Measurements from ENCODE around the gene TRPM2.
A peak's percentile ranks its signal among the peaks of the same experiment; 100 is the strongest.
"Not testable (repeated sequence)": the region's sequence is repeated elsewhere in the genome, so short reads cannot be mapped to it uniquely, and the experiment has no call there.

TRPM2 gene

GRCh38 chr21:44352253-44352860, 1.1 kb upstream of the TRPM2 start:
- Mint-ChIP-seq H3K4me3 (peak overlapping the region; percentile 77), H3K4me1 (ENCODE audit: low read depth) (peaks cover 51% of the 10 kb centered on the region), H3K27ac (no peak overlapping the region), H3K36me3 (peaks cover 3% of the 10 kb centered on the region), H3K9me3 (ENCODE audit: low read depth) (no peaks in the 10 kb centered on the region), H3K27me3 (no peaks in the 10 kb centered on the region)

DNA sequence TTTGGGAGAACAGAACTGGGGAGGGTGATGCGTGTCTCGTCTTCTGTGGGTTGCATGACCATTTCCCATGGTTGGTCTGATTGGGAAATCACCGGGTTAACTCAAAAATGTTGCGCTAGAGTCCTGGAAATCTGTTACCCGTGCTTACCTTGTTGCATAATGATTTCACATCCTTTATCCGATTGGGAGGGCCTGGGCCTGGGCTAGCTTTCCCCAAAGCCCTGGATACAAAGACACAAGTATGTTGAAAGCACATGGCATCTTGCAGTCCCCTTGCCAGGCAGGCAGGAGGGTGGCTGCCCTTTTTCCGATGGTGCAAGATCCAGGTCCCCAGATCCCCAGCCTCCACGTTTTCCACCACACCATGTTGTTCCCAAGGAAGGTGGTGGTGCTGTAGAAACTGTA, 582 bp downstream of the TRPM2 start:
- Mint-ChIP-seq H3K27ac (peak overlapping the region; percentile 84), H3K4me1 (ENCODE audit: low read depth) (peaks cover 48% of the 10 kb centered on the region), H3K9me3 (ENCODE audit: low read depth) (no peaks in the 10 kb centered on the region), H3K4me3 (peak overlapping the region; percentile 51), H3K27me3 (no peaks in the 10 kb centered on the region), H3K36me3 (peaks cover 3% of the 10 kb centered on the region)

DNA sequence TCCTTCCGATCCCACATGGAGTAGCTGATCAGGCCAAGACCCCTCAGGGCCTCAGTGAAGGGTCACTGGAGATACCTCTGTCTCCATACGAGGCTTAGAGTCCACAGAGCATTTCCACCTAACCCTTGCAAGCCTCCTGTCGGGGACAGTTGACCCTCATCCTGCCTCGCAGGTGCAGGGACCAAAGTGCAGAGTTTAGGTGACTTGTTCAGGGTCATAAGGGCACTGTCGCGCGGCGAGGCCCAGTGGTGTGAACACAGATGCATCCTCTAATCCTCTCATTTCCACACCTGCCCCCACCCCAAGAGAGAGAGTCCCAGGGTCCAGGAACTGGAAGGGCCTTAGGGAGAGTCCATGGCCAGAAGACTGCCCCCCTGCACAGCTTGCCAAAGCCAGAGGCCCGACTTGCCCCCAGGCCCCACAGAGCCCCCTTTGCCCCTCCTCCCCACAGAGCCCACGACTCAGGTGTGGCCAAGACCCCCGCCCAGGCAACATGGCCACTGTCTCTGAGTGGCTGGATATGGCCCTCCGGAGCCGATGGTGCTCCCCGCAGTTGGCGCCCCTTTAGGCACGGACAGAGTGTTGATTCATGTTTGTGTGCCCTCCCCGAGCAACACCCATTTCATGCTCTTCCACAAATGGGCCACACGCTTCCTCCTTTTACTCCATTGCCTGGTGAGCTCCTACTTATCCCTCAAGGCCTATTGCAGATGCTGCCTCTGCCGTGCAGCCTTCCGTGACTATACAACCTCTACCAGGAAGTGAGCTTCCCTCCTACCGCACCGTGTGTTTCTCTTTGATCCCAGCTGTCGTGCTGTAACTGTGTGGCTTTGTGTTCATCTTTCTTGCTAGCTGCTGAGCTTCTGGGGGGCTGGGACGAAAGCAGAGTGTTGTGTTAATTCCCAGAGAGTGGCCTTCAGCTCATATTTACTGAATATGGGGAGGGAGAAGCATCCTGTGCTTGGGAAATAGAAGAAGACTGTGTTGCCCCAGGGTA, 1.7 kb downstream of the TRPM2 start:
- Mint-ChIP-seq H3K4me1 (ENCODE audit: low read depth) (peaks cover 50% of the 10 kb centered on the region), H3K27me3 (no peaks in the 10 kb centered on the region), H3K4me3 (peak overlapping the region; percentile 65), H3K36me3 (peaks cover 3% of the 10 kb centered on the region), H3K9me3 (ENCODE audit: low read depth) (no peaks in the 10 kb centered on the region), H3K27ac (peak overlapping the region; percentile 72)

DNA sequence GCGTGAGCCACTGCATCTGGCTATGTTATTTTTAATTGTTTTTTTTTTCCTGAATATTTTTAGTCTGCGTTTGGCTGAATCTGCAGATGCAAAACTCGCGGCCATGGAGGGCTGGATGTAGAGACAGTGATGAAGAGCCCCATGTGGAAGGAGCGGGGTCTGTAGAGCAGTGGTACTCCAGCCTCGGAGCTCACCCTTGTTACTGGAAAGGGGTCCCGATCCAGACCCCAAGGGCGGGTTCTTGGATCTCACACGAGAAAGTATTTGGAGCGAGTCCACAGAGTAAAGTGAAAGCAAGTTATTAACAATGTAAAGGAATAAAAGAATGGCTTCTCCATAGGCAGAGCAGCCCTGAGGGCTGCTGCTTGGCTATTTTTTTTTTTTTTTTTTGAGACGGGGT, 2.7 kb downstream of the TRPM2 start:
- peaks cover 52% of the 10 kb centered on the region for H3K4me1 Mint-ChIP-seq (ENCODE audit: low read depth)
- no peak overlapping the region for H3K27ac Mint-ChIP-seq
- peaks cover 3% of the 10 kb centered on the region for H3K36me3 Mint-ChIP-seq
- no peaks in the 10 kb centered on the region for H3K9me3 Mint-ChIP-seq (ENCODE audit: low read depth)
- H3K27me3 Mint-ChIP-seq: no peaks in the 10 kb centered on the region
- no peak overlapping the region for H3K4me3 Mint-ChIP-seq

DNA sequence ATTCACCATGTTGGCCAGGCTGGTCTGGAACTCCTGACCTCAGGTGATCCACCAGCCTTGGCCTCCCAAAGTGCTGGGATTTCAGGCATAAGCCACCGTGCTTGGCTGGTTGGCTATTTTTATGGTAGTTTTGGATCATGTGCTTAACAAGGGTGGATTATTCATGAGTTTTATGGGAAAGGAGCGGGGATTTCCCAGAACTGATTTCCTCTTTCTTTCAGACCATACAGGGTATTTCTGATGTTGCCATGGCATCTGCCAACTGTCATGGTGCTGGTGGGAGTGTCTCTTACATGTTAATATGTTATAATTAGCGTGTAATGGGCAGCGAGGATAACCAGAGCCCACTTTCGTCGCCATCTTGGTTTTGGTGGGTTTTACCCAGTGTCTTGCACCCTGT, 3.2 kb downstream of the TRPM2 start:
- H3K27me3 Mint-ChIP-seq: no peaks in the 10 kb centered on the region
- H3K27ac Mint-ChIP-seq: no peak overlapping the region
- H3K36me3 Mint-ChIP-seq: peaks cover 3% of the 10 kb centered on the region
- no peaks in the 10 kb centered on the region for H3K9me3 Mint-ChIP-seq (ENCODE audit: low read depth)
- no peak overlapping the region for H3K4me3 Mint-ChIP-seq
- peaks cover 50% of the 10 kb centered on the region for H3K4me1 Mint-ChIP-seq (ENCODE audit: low read depth)

DNA sequence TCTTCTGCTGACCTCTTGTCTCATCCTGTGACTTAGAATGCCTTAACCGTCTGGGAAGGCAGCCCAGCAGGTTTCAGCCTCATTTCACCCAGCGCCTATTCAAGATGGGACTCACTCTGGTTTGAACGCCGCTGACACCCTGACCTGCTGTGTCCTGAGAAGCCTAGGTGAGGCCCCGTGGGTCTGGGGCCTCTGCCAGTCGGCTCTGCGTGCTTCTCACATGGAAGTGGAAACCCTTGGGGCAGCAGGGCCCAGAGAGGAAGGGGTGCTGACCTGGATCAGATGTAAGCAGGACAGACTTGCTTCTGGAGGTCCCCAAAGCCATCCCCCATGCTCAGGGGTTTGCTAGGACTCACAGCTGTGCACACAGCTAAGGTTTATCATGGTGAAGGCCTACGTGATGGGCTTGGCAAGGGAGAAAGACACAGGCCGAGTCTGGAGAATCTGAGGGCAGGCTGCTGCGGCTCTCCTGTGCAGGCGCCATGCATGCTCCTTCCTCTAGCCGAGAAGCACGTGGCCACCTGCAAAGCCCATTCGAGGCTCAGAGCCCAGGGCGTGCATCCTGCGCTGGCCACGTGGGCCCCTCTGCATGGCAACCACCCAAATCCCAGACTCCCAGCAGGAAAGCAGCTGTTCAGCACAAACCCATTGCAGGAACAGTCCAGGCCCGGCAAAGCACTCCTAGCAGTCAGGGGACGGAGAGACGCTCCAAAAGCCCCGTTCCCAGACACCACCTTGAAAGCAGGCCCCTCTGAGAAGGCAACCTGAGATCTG, 3.8 kb downstream of the TRPM2 start:
- Mint-ChIP-seq H3K36me3 (peaks cover 3% of the 10 kb centered on the region), H3K27me3 (no peaks in the 10 kb centered on the region), H3K4me1 (ENCODE audit: low read depth) (peaks cover 49% of the 10 kb centered on the region), H3K9me3 (ENCODE audit: low read depth) (no peaks in the 10 kb centered on the region), H3K4me3 (no peak overlapping the region), H3K27ac (no peak overlapping the region)

GRCh38 chr21:44359396-44359795, 6.0 kb downstream of the TRPM2 start:
- Mint-ChIP-seq H3K4me3 (no peak overlapping the region), H3K27me3 (no peaks in the 10 kb centered on the region), H3K9me3 (ENCODE audit: low read depth) (peaks cover 7% of the 10 kb centered on the region), H3K4me1 (ENCODE audit: low read depth) (peaks cover 28% of the 10 kb centered on the region), H3K27ac (no peak overlapping the region), H3K36me3 (peaks cover 7% of the 10 kb centered on the region)

DNA sequence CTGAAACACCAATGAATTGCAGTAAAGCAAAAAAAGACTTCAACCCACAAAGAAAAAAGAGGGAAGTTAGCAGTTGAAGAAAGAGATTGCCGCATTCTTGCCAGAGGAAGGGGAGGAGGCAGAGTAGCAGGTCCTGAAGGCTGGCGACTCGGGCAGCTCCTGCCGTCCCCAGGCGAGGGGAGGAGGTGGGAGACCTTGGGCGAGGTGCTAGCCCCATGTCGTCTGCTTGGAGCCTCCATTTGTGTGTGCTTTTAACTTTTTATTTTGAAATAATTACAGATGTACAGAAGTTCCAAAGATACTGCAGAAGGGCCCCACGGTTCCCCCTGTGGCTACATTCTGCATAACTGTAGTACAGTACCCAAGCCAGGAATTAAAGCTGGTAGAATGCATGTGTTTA, 6.7 kb downstream of the TRPM2 start:
- Mint-ChIP-seq H3K36me3 (peaks cover 7% of the 10 kb centered on the region), H3K9me3 (ENCODE audit: low read depth) (peaks cover 7% of the 10 kb centered on the region), H3K4me1 (ENCODE audit: low read depth) (peaks cover 21% of the 10 kb centered on the region), H3K4me3 (no peak overlapping the region), H3K27ac (peak overlapping the region; percentile 22), H3K27me3 (no peaks in the 10 kb centered on the region)

DNA sequence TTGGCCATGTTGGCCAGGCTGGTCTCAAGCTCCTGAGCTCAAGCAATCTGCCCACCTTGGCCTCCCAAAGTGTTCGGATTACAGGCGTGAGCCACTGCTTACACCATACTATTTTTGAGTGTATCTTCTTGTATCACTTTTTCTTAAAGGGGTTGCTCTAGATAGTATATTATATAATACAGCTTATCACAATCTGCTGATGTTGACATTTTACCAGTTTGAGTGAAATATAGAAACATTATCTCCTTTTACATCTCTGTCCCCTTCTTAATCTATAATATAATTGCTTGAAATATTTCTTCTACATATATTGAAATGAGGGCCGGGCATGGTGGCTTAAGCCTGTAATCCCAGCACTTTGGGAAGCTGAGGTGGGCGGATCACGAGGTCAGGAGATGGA, 8.5 kb downstream of the TRPM2 start:
- H3K36me3 Mint-ChIP-seq; H3K27ac Mint-ChIP-seq; H3K9me3 Mint-ChIP-seq (ENCODE audit: low read depth); H3K27me3 Mint-ChIP-seq; H3K4me1 Mint-ChIP-seq (ENCODE audit: low read depth); H3K4me3 Mint-ChIP-seq: not testable (repeated sequence)

DNA sequence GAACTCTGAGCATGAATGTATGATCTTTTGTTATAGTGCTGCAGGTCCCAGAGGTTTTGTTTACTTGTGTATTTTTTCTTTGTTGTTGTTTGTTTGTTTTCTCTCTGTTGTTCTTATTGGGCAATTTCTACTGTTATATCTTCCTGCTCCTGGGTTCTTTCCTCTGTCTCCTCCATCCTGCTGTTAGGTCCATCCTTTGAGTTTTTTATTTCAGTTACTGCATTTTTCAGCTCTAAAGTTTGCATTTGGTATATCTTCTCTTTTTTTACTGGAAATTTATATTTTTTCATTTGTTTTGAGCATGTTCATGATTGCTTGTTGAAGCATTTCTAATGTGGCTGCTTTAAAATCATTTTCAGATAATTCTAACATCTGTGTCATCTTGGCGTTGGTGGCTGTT, 9.9 kb downstream of the TRPM2 start:
- H3K36me3 Mint-ChIP-seq: peaks cover 4% of the 10 kb centered on the region
- H3K27me3 Mint-ChIP-seq: no peaks in the 10 kb centered on the region
- H3K4me1 Mint-ChIP-seq (ENCODE audit: low read depth): peaks cover 5% of the 10 kb centered on the region
- no peak overlapping the region for H3K27ac Mint-ChIP-seq
- H3K4me3 Mint-ChIP-seq: no peak overlapping the region
- peaks cover 7% of the 10 kb centered on the region for H3K9me3 Mint-ChIP-seq (ENCODE audit: low read depth)

GRCh38 chr21:44364151-44365053, 11.0 kb downstream of the TRPM2 start:
- peaks cover 4% of the 10 kb centered on the region for H3K36me3 Mint-ChIP-seq
- H3K4me3 Mint-ChIP-seq: no peak overlapping the region
- peaks cover 5% of the 10 kb centered on the region for H3K4me1 Mint-ChIP-seq (ENCODE audit: low read depth)
- H3K9me3 Mint-ChIP-seq (ENCODE audit: low read depth): peaks cover 7% of the 10 kb centered on the region
- H3K27me3 Mint-ChIP-seq: no peaks in the 10 kb centered on the region
- H3K27ac Mint-ChIP-seq: no peak overlapping the region

DNA sequence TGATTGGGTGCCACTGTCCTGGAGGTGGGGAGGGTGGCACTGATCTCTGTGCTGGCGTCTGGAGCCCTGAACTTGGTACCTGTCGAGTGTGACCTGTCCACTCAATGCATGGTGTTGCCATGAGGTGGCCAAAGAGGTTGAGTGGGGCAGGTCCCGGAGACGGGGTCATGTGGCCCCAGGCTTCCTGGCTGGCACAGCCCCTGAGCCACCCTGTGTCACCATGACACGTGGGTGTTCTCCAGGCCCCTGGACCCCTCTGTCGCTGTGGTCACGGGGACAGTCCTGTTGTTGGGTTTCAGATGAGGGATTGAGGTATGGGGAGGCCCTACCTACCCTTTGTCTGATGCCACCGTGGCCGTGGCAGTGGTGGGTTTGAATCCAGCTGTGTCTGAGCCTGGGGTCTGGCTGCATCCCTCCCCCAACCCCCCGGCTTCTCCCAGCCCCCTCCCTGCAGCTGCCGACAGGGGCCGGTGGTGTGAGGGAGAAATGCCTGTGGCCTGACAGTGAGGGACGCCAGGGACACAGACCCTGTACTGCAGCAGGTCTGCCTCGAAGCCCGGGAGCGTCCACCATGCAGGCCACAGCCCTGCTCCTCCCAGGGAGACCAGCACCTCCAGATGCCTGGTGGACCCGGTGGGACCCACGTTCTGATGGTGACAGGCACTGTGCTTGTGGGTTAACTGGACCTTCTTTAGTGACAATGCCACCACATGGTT, 12.0 kb downstream of the TRPM2 start:
- Mint-ChIP-seq H3K4me1 (ENCODE audit: low read depth) (peaks cover 1% of the 10 kb centered on the region), H3K36me3 (peaks cover 4% of the 10 kb centered on the region), H3K27ac (no peak overlapping the region)

DNA sequence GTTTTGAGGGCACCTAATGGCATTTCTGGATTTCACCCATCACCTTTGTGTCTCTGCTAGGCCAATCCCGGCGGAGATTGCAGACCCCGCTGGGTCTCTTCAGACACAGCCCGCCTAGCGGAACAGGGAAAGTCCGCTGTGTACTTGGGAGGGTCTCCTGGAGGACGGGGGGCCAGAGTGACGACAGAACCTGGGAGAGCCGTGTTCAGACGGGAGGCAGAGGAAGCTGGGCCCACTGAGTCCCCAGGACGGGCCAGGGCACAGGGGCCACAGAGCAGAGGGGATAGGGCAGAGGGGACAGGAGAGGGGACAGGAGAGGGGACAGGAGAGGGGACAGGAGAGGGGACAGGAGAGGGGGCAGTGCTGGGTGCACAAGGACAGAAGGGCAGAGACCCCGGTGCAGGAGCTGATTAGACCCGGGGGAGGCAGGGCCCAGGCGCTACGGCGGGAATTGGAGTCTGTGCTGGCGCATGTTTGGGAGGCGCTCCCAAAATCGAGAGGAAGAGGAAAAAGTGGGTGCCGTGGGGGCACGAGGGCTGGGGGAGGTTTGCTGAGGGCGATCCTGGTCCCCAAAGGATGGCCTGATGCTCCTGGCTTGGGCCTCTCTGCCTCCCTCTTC, 12.7 kb downstream of the TRPM2 start:
- Mint-ChIP-seq H3K27ac (no peak overlapping the region), H3K9me3 (ENCODE audit: low read depth) (peaks cover 7% of the 10 kb centered on the region), H3K4me1 (ENCODE audit: low read depth) (no peaks in the 10 kb centered on the region), H3K4me3 (no peak overlapping the region), H3K36me3 (peaks cover 4% of the 10 kb centered on the region), H3K27me3 (no peaks in the 10 kb centered on the region)

More for the DNA sequence above, 12.0 kb downstream of the TRPM2 start:
- peaks cover 7% of the 10 kb centered on the region for H3K9me3 Mint-ChIP-seq (ENCODE audit: low read depth)
- H3K4me3 Mint-ChIP-seq: no peak overlapping the region
- no peaks in the 10 kb centered on the region for H3K27me3 Mint-ChIP-seq

All from activated naive CD8-positive, alpha-beta T cell (primary cell).